GDM1 (cell line): Measurements from ENCODE around the gene FUT7.

Experiments
- DNase-seq: peaks from one replicate; lab custom pipeline; 2025; lab: John Stamatoyannopoulos, UW

FUT7 gene

GRCh38 chr9:137001857-137002645 lies 29.8 kb downstream of the FUT7 start:
- DNase-seq = no peak

GRCh38 chr9:137000177-137000930 lies 31.5 kb downstream of the FUT7 start:
- DNase-seq = peak; percentile 26

- DNase-seq = no peak
Measured at GRCh38 chr9:136997830-136998234, 34.1 kb downstream of the FUT7 start.

GRCh38 chr9:136997371-136997770 lies 34.5 kb downstream of the FUT7 start:
- no peak for DNase-seq

- DNase-seq = no peak
Measured at GRCh38 chr9:136996361-136997292, 35.3 kb downstream of the FUT7 start, which contains the start of gene CLIC3. Gene CLIC3, minus strand, starts transcription at chr9:136996568. Its CDS starts 25 bp downstream, at chr9:136996543.

GRCh38 chr9:136995772-136996311 lies 36.0 kb downstream of the FUT7 start:
- no peak for DNase-seq

- DNase-seq = no peak
Measured at GRCh38 chr9:136995362-136995761, 36.5 kb downstream of the FUT7 start.

GRCh38 chr9:136994888-136995230 lies 37.0 kb downstream of the FUT7 start:
- no peak for DNase-seq

GRCh38 chr9:136994180-136994887 lies 37.6 kb downstream of the FUT7 start:
- DNase-seq = no peak

- no peak for DNase-seq
Measured at GRCh38 chr9:136992819-136993369, 39.0 kb downstream of the FUT7 start.

- peak; percentile 82 for DNase-seq
Measured at GRCh38 chr9:136991993-136992818, 39.7 kb downstream of the FUT7 start, which contains the start of gene PAXX. Gene PAXX, plus strand, starts transcription at chr9:136992422. Its CDS starts 22 bp downstream, at chr9:136992444.

- no peak for DNase-seq
Measured at GRCh38 chr9:136990242-136990911, 41.5 kb downstream of the FUT7 start.

GRCh38 chr9:136988872-136989271 lies 43.0 kb downstream of the FUT7 start:
- no peak for DNase-seq

- no peak for DNase-seq
Measured at GRCh38 chr9:136985853-136986252, 46.0 kb downstream of the FUT7 start.

- no peak for DNase-seq
Measured at GRCh38 chr9:136985027-136985602, 46.8 kb downstream of the FUT7 start.

GRCh38 chr9:136984464-136985026 lies 47.3 kb downstream of the FUT7 start:
- DNase-seq = no peak

- DNase-seq = no peak
Measured at GRCh38 chr9:136983656-136984314, 48.1 kb downstream of the FUT7 start.

GRCh38 chr9:136983167-136983566 lies 48.7 kb downstream of the FUT7 start:
- no peak for DNase-seq
